GM10266 (cell line): Measurements from ENCODE around the gene RPL11.

Source experiments
- DNase-seq: peaks from one replicate; pipeline ENCODE4 v3.0.0; 2012; ENCODE audit errors: extremely low spot score
- TF ChIP-seq, protein P1 (sequence below): IDR thresholded peaks from 2 replicates; pipeline ENCODE4 v1.5.1; 2012; ENCODE audit warnings: mild to moderate bottlenecking, low read depth; ENCODE audit not compliant: control insufficient read depth, insufficient read depth; ENCODE audit errors: missing control alignments

The RPL11 gene

DNA sequence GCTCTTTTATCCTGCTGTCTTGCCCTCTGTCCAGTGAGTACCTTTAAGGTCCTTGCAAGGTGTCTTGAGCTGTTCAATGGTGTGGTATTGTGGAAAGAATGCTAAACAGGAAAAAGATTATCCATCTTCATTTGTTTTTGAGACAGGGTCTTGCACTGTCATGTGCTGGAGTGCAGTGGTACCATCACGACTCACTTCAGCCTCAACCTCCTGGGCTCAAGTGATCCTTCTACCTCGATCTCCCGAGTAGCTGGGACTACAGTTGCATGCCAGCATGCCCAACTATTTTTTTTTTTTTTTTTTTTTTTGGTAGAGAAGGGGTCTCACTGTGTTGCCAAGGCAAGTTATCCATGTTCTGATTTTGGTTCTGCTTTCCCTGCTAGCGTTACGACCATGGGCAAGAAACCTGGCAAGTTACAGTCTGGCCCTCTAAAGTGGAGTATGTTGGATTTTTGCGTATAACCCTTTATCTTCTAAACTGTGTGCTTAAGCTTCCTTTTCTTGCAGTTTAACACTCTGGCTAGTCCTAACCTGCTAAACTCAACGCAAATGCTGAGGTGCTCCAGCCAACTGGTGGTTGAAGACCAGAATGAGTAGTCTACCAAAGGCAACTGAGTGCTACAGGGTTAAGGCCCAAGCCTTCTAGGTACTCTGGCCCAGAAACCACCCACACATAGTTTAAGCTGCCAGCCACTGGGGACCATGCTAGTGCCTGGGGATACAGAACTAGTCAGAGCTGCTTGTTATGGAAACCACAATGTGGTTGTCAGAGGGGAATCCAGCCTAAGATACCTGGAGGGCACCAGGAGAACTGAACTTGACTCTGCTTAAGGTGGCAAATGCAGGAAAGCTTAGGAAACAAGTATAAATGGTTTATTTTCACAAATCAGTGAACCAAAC lies 7.9 kb downstream of the RPL11 start:
- DNase-seq, result no peak
- TF ChIP-seq, protein P1, sequence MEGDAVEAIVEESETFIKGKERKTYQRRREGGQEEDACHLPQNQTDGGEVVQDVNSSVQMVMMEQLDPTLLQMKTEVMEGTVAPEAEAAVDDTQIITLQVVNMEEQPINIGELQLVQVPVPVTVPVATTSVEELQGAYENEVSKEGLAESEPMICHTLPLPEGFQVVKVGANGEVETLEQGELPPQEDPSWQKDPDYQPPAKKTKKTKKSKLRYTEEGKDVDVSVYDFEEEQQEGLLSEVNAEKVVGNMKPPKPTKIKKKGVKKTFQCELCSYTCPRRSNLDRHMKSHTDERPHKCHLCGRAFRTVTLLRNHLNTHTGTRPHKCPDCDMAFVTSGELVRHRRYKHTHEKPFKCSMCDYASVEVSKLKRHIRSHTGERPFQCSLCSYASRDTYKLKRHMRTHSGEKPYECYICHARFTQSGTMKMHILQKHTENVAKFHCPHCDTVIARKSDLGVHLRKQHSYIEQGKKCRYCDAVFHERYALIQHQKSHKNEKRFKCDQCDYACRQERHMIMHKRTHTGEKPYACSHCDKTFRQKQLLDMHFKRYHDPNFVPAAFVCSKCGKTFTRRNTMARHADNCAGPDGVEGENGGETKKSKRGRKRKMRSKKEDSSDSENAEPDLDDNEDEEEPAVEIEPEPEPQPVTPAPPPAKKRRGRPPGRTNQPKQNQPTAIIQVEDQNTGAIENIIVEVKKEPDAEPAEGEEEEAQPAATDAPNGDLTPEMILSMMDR, result no peak

DNA sequence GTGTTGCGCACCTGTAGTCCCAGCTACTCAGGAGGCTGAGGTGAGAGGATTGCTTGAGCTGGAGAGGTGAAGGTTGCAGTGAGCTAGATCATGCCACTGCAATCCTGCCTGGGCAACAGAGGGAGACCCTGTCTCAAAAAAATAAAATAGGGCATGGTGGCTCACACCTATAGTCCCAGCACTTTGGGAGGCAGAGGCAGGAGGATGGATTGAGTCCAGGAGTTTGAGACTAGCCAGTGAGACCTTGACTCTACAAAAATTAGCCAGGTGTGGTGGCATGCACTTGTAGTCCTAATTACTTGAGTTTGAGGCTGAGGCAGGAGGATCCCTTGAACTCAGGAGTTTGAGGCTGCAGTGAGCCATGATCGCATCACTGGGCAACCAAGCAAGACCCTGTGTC lies 9.7 kb downstream of the RPL11 start:
- TF ChIP-seq, protein P1, result no peak
- DNase-seq, result no peak

DNA sequence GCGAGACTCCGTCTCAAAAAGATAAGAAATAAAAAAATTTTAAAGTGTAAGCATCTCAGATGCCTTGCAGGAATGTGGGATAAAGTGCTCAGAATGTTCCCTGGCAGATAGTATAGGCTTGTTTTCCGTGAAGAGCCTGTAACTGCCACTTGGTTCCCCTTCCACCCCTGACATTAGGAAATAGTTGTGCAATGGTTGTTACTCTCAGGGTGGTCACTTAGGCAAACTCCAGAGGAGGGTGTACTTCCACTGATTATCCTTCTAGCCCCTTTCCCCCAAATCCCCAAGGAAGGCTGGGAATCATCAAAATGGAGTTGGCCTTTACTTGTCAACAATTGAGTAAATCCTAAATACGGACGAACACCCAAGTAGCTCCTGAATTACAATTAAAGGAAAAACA lies 10.4 kb downstream of the RPL11 start:
- TF ChIP-seq, protein P1, result no peak
- no peak for DNase-seq

DNA sequence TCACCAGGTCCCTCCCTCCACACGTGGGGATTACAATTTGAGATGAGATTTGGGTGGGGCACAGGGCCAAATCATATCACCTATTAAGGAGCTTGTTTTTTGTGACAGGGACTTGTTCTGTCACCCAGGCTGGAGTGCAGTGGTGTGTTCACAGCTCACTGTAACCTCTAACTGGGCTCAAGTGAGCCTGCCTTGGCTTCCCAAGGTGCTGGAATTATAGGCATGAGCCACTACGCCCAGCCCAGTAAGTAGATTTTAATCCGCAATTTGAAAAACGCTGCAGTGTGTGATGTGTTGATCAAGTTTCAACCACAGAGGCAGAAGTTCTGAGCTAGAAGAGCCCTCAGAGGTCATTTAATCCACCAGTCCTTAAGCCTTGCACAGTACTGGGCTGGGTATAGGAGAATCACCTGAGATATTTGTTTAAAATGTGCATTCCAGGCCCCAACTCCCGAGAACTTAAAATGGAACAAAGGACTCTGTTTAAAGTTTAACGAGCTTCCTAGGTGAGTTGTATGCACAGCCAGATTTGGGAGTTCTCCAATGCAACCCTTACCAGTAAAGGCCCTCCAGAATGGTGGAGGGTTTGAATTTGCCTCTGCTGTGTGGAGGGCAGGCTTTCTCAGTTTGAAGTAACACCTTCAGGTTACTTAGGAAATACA lies 13.4 kb downstream of the RPL11 start:
- no peak for DNase-seq
- TF ChIP-seq, protein P1, result no peak

DNA sequence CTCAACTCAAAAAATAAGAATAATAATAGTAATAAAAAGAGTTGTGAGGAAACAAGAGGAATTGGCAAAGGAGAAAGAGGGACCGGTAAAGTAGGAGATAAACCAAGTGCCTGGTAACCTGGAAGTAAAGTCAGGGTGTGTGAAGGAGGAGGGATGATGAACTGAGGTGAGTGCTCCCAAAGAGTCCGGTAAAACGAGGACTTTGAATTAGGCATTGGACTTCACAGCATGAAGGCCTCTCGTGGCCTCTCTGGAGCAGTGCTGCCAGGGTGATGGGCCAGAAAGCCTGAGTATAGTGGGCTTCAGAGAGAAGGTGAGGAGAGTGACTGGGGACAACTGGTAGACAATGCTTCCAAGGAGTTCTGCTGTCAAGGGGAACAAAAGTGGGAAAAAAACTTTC lies 17.6 kb downstream of the RPL11 start:
- DNase-seq, result no peak

DNA sequence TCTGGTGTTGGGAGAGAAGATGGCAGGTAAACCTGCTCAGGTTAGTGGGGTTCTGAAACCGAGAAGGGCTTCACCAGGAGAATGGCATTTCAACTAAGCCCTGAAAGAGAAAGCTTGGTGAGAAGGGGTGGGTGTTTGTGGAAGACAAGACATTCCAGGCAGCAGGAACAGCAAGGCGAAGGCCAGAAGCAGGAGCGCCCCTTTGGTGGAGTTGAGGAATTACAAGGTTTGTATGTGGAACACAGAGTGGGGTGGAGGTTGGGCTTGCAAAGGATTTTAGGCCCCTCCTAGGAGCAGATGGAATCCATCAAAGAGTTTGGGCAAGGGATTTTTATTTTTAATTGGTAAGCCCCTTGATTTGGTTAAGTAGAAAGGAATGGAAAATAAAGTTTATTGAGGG lies 26.9 kb downstream of the RPL11 start:
- DNase-seq, result no peak
- TF ChIP-seq, protein P1, result peak; percentile 45

More for the DNA sequence above, 17.6 kb downstream of the RPL11 start:
- TF ChIP-seq, protein P1, result no peak

DNA sequence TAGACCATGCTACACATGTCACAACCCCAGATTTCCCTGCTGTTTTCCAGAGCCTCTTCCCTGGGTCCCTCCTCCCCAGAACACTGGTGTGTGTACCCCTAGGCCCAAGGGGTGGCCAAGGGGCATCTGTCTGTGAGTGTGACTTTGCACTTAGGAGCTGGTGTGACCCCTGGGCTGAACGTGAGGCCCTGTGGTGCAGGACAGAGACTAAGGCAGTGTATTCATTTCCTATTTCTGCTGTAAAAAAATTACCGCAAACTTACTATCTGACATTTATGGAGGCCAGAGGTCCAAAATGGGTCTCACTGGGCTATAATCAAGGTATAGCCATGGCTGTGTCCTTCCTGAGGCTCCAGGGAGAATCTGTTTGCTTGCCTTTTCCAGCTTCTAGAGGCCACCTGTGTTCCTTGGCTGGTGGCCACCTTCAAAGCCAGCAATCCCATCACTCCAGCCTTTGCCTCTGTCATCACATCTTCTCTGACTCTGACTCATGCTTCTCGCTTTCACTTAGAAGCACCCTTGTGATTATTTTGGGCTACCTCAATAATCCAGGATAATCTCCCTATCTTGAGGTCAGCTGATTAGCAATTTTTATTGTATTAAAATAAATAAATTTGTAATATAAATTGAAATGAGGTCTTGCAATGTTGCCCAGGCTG lies 27.7 kb downstream of the RPL11 start:
- no peak for DNase-seq
- TF ChIP-seq, protein P1, result no peak
